OCI-LY1 (cell line): ENCODE measurements around the gene C16orf86.

Source experiments
- H2AFZ ChIP-seq: fragments of 200-600 bp; sonication (generic), shearing (Covaris generic); 2 replicates; pipeline ENCODE4 v1.6.0; 2014; ENCODE audit warnings: antibody characterized with exemption, mild to moderate bottlenecking, low read length
- H3F3A ChIP-seq: fragments of 200-600 bp; sonication (generic), shearing (Covaris generic); 2 replicates; pipeline ENCODE4 v1.6.0; 2014; ENCODE audit warnings: mild to moderate bottlenecking, antibody characterized with exemption, low read length, moderate library complexity; ENCODE audit not compliant: insufficient read depth
- H3K27ac ChIP-seq: fragments of 200-600 bp; sonication (generic); 2 replicates; pipeline ENCODE4 v1.5.1; 2014; ENCODE audit warnings: low read length, mixed run types, mild to moderate bottlenecking, low read depth; ENCODE audit not compliant: poor library complexity, severe bottlenecking
- H3K27me3 ChIP-seq: fragments of 200-600 bp; sonication (generic); 2 replicates; pipeline ENCODE4 v1.6.0; 2014; ENCODE audit warnings: antibody characterized with exemption, mild to moderate bottlenecking, low read length, moderate library complexity; ENCODE audit not compliant: insufficient read depth
- H3K36me3 ChIP-seq: fragments of 200-600 bp; sonication (generic); 2 replicates; pipeline ENCODE4 v1.6.1; 2014; ENCODE audit warnings: mild to moderate bottlenecking, antibody characterized with exemption, low read length, moderate library complexity, mixed read lengths; ENCODE audit not compliant: insufficient read depth
- H3K4me1 ChIP-seq: fragments of 200-600 bp; sonication (generic); 2 replicates; pipeline ENCODE4 v1.5.1; 2014; ENCODE audit warnings: mild to moderate bottlenecking, low read length, moderate library complexity; ENCODE audit not compliant: insufficient read depth, severe bottlenecking
- H3K4me2 ChIP-seq: fragments of 200-600 bp; sonication (generic), shearing (Covaris generic); 2 replicates; pipeline ENCODE4 v1.6.1; 2014; ENCODE audit warnings: low read length
- H3K4me3 ChIP-seq: fragments of 200-600 bp; sonication (generic); 2 replicates; pipeline ENCODE4 v1.5.1; 2014; ENCODE audit warnings: low read length, low read depth, mild to moderate bottlenecking, mixed read lengths; ENCODE audit not compliant: poor library complexity, severe bottlenecking
- H3K79me2 ChIP-seq: fragments of 200-600 bp; shearing (Covaris generic); 2 replicates; pipeline ENCODE4 v1.6.1; 2016; ENCODE audit warnings: mixed run types, low read length, mixed read lengths; ENCODE audit not compliant: insufficient read depth
- H3K9ac ChIP-seq: fragments of 200-600 bp; sonication (generic), shearing (Covaris generic); 2 replicates; pipeline ENCODE4 v1.6.1; 2014; ENCODE audit warnings: mild to moderate bottlenecking, low read length, mixed read lengths
- H3K9me2 ChIP-seq: fragments of 200-600 bp; sonication (generic), shearing (Covaris generic); 2 replicates; pipeline ENCODE4 v1.6.1; 2014; ENCODE audit warnings: low read depth, mild to moderate bottlenecking, low read length, mixed read lengths
- H3K9me3 ChIP-seq: fragments of 200-600 bp; shearing (Covaris generic); 2 replicates; pipeline ENCODE4 v1.6.1; 2014; ENCODE audit warnings: low read length, mixed read lengths
- H4K20me1 ChIP-seq: fragments of 200-600 bp; sonication (generic), shearing (Covaris generic); 2 replicates; pipeline ENCODE4 v1.6.0; 2016; ENCODE audit warnings: mild to moderate bottlenecking, low read length; ENCODE audit not compliant: insufficient read depth
- CTCF ChIP-seq: fragments of 200-600 bp; sonication (generic), shearing (Covaris generic); IDR thresholded peaks from 2 replicates; pipeline ENCODE4 v1.5.1; 2017; ENCODE audit warnings: mild to moderate bottlenecking, antibody characterized with exemption, low read length, moderate library complexity, mixed read lengths
- EZH2 ChIP-seq: fragments of 200-600 bp; sonication (generic), shearing (Covaris generic); IDR thresholded peaks from 2 replicates; pipeline ENCODE4 v1.8.0; 2017; ENCODE audit warnings: borderline replicate concordance, mixed run types, mild to moderate bottlenecking, antibody characterized with exemption, low read length, moderate library complexity, mixed read lengths

C16orf86 gene

GRCh38 chr16:67677712-67678111, 11.1 kb downstream of the C16orf86 start:
- Histone ChIP-seq H4K20me1 (no peaks in the 10 kb centered on the region), H3K4me2 (no peak overlapping the region), H3K27me3 (no peaks in the 10 kb centered on the region), H3F3A (no peaks in the 10 kb centered on the region), H3K36me3 (peaks cover 9% of the 10 kb centered on the region; the same call in 1 of the 2 replicates), H3K9me2 (no peaks in the 10 kb centered on the region), H3K27ac (no peak overlapping the region), H2AFZ (no peak overlapping the region), H3K9me3 (no peaks in the 10 kb centered on the region), H3K4me1 (peaks cover 18% of the 10 kb centered on the region), H3K9ac (no peak overlapping the region), H3K4me3 (no peak overlapping the region), H3K79me2 (no peaks in the 10 kb centered on the region)
- TF ChIP-seq EZH2 = no peak
- TF ChIP-seq CTCF = no peak

GRCh38 chr16:67678354-67679023, 11.9 kb downstream of the C16orf86 start:
- Histone ChIP-seq H3K9ac (no peak overlapping the region), H3K9me2 (no peaks in the 10 kb centered on the region), H4K20me1 (no peaks in the 10 kb centered on the region), H3K79me2 (no peaks in the 10 kb centered on the region), H3K4me1 (peaks cover 11% of the 10 kb centered on the region), H2AFZ (no peak overlapping the region), H3K4me2 (no peak overlapping the region), H3K27ac (no peak overlapping the region), H3K4me3 (no peak overlapping the region), H3K27me3 (no peaks in the 10 kb centered on the region), H3K9me3 (no peaks in the 10 kb centered on the region), H3K36me3 (peaks cover 16% of the 10 kb centered on the region; the same call in 1 of the 2 replicates), H3F3A (no peaks in the 10 kb centered on the region)
- TF ChIP-seq CTCF = no peak
- TF ChIP-seq EZH2 = no peak

GRCh38 chr16:67679935-67680897, 13.6 kb downstream of the C16orf86 start:
- Histone ChIP-seq H3K4me2 (no peak overlapping the region), H3K27ac (no peak overlapping the region), H3K9me3 (no peaks in the 10 kb centered on the region), H3K36me3 (peaks cover 30% of the 10 kb centered on the region; the same call in 1 of the 2 replicates), H3K4me1 (peaks cover under 1% of the 10 kb centered on the region), H3F3A (no peaks in the 10 kb centered on the region), H4K20me1 (no peaks in the 10 kb centered on the region), H3K79me2 (no peaks in the 10 kb centered on the region), H3K27me3 (no peaks in the 10 kb centered on the region), H3K4me3 (no peak overlapping the region), H2AFZ (no peak overlapping the region), H3K9ac (no peak overlapping the region), H3K9me2 (no peaks in the 10 kb centered on the region)
- no peak for TF ChIP-seq EZH2
- TF ChIP-seq CTCF = no peak
